Heart left ventricle (tissue), 13 donors: Measurements from ENCODE around the gene SDR39U1.

ENCODE experiments used
- CTCF ChIP-seq, 12 donors: fragments of 200-600 bp; sonication (generic) in 4 of 12; IDR thresholded peaks; one replicate each; pipeline versions ENCODE4 v1.5.0 to v1.8.0; 2018 to 2022; ENCODE audit warnings: antibody characterized with exemption in 12 of 12, mild to moderate bottlenecking in 5 of 12
- POLR2A ChIP-seq, 2 donors: fragments of 450-650 bp; IDR thresholded peaks; one replicate each; pipeline ENCODE4 v1.6.1; 2017; ENCODE audit warnings: antibody characterized with exemption in 2 of 2, mild to moderate bottlenecking in 2 of 2, moderate library complexity in 2 of 2
- donor health status: ischemic (EF 13 %, LVEDD 7.1; RV severe dilation, severe dysfunction).
- donor health status: DM: no; HTN: yes; CAD: no.
- donor health status: DM: no; HTN: no; CAD: no.
- donor health status: ischemic (EF 25% LVEDD 6.9; RV normal size, moderate dysfunction).
- donor health status: ischemic (EF 25% LVEDD 5.7; RV mildly dilated, moderate dysfunction).
- donor health status: ischemic (EF 35%, LVEDD 5.7; RV mildly dilated, moderate dysfunction).
- donor health status: nonischemic (EF 11% LVEDD 7.7; RV severe dilation, severe dysfunction).
- donor health status: DM: yes; HTN: yes; CAD: no.
- donor health status: PGD.
- donor health status: ischemic (EF 29% LVEDD 5.4; RV normal size, mild dysfunction).
- donor health status: nonischemic (EF 23%, LVEDD 6.1; RV moderate dilation, normal function).

- TF ChIP-seq CTCF (IDR thresholded peaks at IDR 0.05) (no peak), POLR2A (IDR thresholded peaks at IDR 0.05) (no peak)
Observed at GRCh38 chr14:24415421-24416253, 26.9 kb downstream of the SDR39U1 start.
